ENCODE results near the gene TRPM2.

DNA sequence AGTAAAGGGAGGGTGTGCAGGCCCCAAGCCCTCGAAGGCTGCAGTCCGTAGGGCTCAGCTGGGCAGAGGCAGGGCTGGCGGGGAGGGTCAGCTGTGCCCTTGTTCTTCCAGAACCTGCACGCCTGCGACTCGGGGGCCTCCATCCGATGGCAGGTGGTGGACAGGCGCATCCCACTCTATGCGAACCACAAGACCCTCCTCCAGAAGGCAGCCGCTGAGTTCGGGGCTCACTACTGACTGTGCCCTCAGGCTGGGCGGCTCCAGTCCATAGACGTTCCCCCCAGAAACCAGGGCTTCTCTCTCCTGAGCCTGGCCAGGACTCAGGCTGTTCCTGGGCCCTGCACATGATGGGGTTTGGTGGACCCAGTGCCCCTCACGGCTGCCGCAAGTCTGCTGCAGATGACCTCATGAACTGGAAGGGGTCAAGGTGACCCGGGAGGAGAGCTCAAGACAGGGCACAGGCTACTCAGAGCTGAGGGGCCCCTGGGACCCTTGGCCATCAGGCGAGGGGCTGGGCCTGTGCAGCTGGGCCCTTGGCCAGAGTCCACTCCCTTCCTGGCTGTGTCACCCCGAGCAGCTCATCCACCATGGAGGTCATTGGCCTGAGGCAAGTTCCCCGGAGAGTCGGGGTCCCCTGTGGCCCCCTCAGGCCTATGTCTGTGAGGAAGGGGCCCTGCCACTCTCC, 88.3 kb downstream of the TRPM2 start:
- TF ChIP-seq, protein P1, sequence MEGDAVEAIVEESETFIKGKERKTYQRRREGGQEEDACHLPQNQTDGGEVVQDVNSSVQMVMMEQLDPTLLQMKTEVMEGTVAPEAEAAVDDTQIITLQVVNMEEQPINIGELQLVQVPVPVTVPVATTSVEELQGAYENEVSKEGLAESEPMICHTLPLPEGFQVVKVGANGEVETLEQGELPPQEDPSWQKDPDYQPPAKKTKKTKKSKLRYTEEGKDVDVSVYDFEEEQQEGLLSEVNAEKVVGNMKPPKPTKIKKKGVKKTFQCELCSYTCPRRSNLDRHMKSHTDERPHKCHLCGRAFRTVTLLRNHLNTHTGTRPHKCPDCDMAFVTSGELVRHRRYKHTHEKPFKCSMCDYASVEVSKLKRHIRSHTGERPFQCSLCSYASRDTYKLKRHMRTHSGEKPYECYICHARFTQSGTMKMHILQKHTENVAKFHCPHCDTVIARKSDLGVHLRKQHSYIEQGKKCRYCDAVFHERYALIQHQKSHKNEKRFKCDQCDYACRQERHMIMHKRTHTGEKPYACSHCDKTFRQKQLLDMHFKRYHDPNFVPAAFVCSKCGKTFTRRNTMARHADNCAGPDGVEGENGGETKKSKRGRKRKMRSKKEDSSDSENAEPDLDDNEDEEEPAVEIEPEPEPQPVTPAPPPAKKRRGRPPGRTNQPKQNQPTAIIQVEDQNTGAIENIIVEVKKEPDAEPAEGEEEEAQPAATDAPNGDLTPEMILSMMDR (conservative IDR thresholded peaks at IDR 0.05), result no peak
- no peak for TF ChIP-seq EZH2 (IDR thresholded peaks at IDR 0.05; ENCODE audit: low read depth)
